ENCODE measurements around the gene CAPN7.

Gene CAPN7

GRCh38 chr3:15198686-15199085 is 7.4 kb upstream of the CAPN7 start:
- DNase-seq (ENCODE audit: low read depth in 2 of 2) = no peak
- TF ChIP-seq, protein P1, sequence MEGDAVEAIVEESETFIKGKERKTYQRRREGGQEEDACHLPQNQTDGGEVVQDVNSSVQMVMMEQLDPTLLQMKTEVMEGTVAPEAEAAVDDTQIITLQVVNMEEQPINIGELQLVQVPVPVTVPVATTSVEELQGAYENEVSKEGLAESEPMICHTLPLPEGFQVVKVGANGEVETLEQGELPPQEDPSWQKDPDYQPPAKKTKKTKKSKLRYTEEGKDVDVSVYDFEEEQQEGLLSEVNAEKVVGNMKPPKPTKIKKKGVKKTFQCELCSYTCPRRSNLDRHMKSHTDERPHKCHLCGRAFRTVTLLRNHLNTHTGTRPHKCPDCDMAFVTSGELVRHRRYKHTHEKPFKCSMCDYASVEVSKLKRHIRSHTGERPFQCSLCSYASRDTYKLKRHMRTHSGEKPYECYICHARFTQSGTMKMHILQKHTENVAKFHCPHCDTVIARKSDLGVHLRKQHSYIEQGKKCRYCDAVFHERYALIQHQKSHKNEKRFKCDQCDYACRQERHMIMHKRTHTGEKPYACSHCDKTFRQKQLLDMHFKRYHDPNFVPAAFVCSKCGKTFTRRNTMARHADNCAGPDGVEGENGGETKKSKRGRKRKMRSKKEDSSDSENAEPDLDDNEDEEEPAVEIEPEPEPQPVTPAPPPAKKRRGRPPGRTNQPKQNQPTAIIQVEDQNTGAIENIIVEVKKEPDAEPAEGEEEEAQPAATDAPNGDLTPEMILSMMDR (IDR thresholded peaks at IDR 0.05; ENCODE audit: low read depth, low read length) = no peak
- H3K4me3 ChIP-seq (replicated peaks in 1 of 2; ENCODE audit: low read depth in 2 of 2, low read length in 2 of 2) = no peak overlapping the region

- H3K4me3 ChIP-seq (replicated peaks in 1 of 2; ENCODE audit: low read depth in 2 of 2, low read length in 2 of 2) = no peak overlapping the region
- DNase-seq (ENCODE audit: low read depth in 2 of 2) = no peak
- TF ChIP-seq, protein P1 (IDR thresholded peaks at IDR 0.05; ENCODE audit: low read depth, low read length) = no peak
Observed at GRCh38 chr3:15199493-15200105, 6.4 kb upstream of the CAPN7 start.

- DNase-seq (ENCODE audit: low read depth in 2 of 2) = peak in 1 of 2 donors; percentile 42
- TF ChIP-seq, protein P1 (IDR thresholded peaks at IDR 0.05; ENCODE audit: low read depth, low read length) = no peak
- H3K4me3 ChIP-seq (replicated peaks in 1 of 2; ENCODE audit: low read depth in 2 of 2, low read length in 2 of 2) = no peak overlapping the region
Observed at GRCh38 chr3:15204005-15204404, 2.0 kb upstream of the CAPN7 start.

- no peak for DNase-seq (ENCODE audit: low read depth in 2 of 2)
- TF ChIP-seq, protein P1 (IDR thresholded peaks at IDR 0.05; ENCODE audit: low read depth, low read length) = no peak
- H3K4me3 ChIP-seq (replicated peaks in 1 of 2; ENCODE audit: low read depth in 2 of 2, low read length in 2 of 2) = peak overlapping the region; percentile 48 to 62
Observed at GRCh38 chr3:15205482-15205933, 538 bp upstream of the CAPN7 start.

DNA sequence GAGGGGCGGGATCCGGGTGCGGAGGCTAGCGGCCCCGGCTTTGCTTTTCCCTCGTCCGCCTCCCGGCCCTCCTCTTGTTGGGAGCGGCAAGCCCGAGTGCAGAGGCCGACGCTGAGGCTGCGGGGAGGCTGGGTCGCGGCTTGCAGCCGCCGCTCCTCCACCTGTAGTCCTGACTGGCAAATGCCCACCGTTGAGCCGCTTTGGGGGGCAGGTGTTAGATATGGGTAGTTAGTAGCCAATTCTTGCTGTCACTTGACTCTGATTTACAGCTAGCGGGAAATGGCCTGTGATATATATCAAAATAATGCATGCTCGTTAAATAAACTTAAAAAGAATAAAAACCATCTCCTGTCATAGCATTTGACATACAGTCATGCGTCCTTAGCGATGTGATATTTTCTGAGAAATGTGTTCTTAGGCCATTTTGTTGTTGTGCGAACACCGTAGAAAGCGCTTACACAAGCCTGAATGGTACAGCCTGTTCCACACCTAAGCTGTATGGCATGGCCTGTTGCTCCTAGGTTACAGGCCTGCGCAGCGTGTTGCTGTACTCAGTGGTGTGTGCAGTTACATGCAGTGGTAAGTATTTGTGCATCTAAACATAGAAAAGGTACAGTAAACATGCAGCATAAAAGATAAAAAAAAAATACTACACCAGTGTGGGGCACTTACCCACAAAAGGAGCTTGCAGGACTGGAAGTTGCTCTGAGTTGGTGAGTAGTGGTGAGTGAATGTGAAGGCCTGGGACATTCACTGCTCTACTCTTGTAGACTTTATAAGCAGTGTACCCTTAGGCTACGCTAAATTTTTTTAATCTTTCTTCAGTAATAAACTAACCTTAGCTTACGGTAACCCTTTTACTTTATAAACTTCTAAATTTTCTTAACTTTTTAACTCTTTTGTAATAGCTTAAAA is 873 bp downstream of the CAPN7 start:
- peak overlapping the region; percentile 78 to 92 for H3K4me3 ChIP-seq (replicated peaks in 1 of 2; ENCODE audit: low read depth in 2 of 2, low read length in 2 of 2)
- DNase-seq (ENCODE audit: low read depth in 2 of 2) = peak; percentile 36 to 52
- TF ChIP-seq, protein P1 (IDR thresholded peaks at IDR 0.05; ENCODE audit: low read depth, low read length) = no peak

DNA sequence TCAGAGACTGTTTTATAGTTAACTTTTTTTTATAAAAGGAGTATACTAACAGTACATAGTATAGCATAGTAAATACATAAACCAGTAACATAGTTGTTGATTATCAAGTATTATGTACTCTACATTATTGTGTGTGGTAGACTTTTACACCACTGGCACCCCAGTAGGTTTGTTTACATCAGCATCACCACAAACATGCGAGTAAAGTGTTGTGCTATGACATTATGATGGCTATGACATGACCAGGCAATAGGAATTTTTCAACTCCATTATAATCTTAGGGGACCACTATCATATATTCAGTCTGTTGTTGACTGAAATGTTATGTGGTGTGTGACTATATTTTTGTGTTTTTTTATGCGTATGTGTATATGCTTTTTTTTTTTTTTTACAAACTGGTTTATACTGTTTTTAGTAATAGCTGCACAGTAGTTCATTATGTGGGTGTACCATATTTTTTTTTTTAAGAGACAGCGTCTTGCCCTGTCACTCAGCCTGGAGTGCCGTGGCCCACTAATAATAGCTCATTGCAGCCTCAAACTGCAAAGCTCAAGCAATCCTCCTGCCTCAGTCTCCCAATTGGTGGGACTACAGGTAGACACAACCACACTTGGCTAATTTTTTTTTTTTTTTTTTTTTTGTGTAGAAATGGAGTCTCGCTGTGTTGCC is 1.9 kb downstream of the CAPN7 start:
- TF ChIP-seq, protein P1 (IDR thresholded peaks at IDR 0.05; ENCODE audit: low read depth, low read length) = no peak
- H3K4me3 ChIP-seq (replicated peaks in 1 of 2; ENCODE audit: low read depth in 2 of 2, low read length in 2 of 2) = peak overlapping the region; percentile 78 to 92
- DNase-seq (ENCODE audit: low read depth in 2 of 2) = peak in 1 of 2 donors; percentile 20
